PC-3 (cell line): ENCODE measurements around the gene RBBP8. TPM values are rescaled to one million over a fixed set of nuclear protein-coding genes. Genes with fewer than 3 reads are reported as not detected.

Experiments used
- ATAC-seq: fragments of 200-7000 bp; cut with Tn5 transposase; 2 replicates; pipeline ENCODE4 v1.9.1; 2020; ENCODE audit warnings: mild to moderate bottlenecking, moderate library complexity
- BruUV-seq: library from RNA; stranded (reverse); fragments of 400-500 nt; replicated peaks from 2 replicates; lab custom pipeline; 2021; lab: Mats Ljungman, UMichigan
- CTCF ChIA-PET: fragments of 300-600 bp; sonication (Branson Sonifier 250); formaldehyde crosslinking; loops from one replicate; lab custom pipeline; 2022; ENCODE audit warnings: antibody characterized with exemption; lab: Charles Lee
- POLR2A ChIA-PET: fragments of 300-600 bp; sonication (Branson Sonifier 250); formaldehyde crosslinking; loops from one replicate; lab custom pipeline; 2022; ENCODE audit warnings: antibody characterized with exemption; ENCODE audit not compliant: unreplicated experiment; lab: Charles Lee
- DNase-seq: peaks from one replicate; pipeline ENCODE4 v3.0.0-alpha.2; 2015
- H2AFZ ChIP-seq: fragments of 300-600 bp; sonication (generic); 2 replicates; pipeline ENCODE4 v1.6.0; 2016; ENCODE audit warnings: antibody characterized with exemption, low read length
- H3F3A ChIP-seq: fragments of 300-600 bp; sonication (generic); one replicate; pipeline ENCODE4 v1.6.0; 2017; ENCODE audit warnings: antibody characterized with exemption, low read length, control low read depth, mild to moderate bottlenecking; ENCODE audit not compliant: unreplicated experiment
- H3K27ac ChIP-seq: fragments of 300-600 bp; sonication (generic); 2 replicates; pipeline ENCODE4 v1.5.1; 2016; ENCODE audit warnings: mild to moderate bottlenecking, low read length
- H3K27me3 ChIP-seq: fragments of 300-600 bp; sonication (generic); 2 replicates; pipeline ENCODE4 v1.6.1; 2016; ENCODE audit warnings: low read length, mixed read lengths
- H3K36me3 ChIP-seq: fragments of 300-600 bp; sonication (generic); 2 replicates; pipeline ENCODE4 v1.6.1; 2016; ENCODE audit warnings: low read depth, mixed run types, low read length, mixed read lengths
- H3K4me1 ChIP-seq: fragments of 300-600 bp; sonication (generic); 2 replicates; pipeline ENCODE4 v1.5.1; 2016; ENCODE audit warnings: low read length; ENCODE audit not compliant: insufficient read depth
- H3K4me2 ChIP-seq: fragments of 300-600 bp; sonication (generic); 2 replicates; pipeline ENCODE4 v1.6.0; 2016; ENCODE audit warnings: low read length
- H3K4me3 ChIP-seq: fragments of 300-600 bp; sonication (generic); 2 replicates; pipeline ENCODE4 v1.5.1; 2016; ENCODE audit warnings: mild to moderate bottlenecking, low read length, mixed read lengths
- H3K79me2 ChIP-seq: fragments of 300-600 bp; sonication (generic); 2 replicates; pipeline ENCODE4 v1.6.1; 2017; ENCODE audit warnings: low read length, mixed read lengths
- H3K9ac ChIP-seq: fragments of 300-600 bp; sonication (generic); 2 replicates; pipeline ENCODE4 v1.6.0; 2016; ENCODE audit warnings: mild to moderate bottlenecking, low read length
- H3K9me2 ChIP-seq: fragments of 300-600 bp; sonication (generic); replicated peaks from 2 replicates; pipeline ENCODE4 v1.6.1; 2016; ENCODE audit warnings: mixed run types, low read length, mixed read lengths
- H3K9me3 ChIP-seq: fragments of 300-600 bp; sonication (generic); 2 replicates; pipeline ENCODE4 v1.6.1; 2016; ENCODE audit warnings: low read length, mixed read lengths
- H4K20me1 ChIP-seq: fragments of 300-600 bp; sonication (generic); 2 replicates; pipeline ENCODE4 v1.6.1; 2016; ENCODE audit warnings: low read length, mixed read lengths
- CTCF ChIP-seq: fragments of 300-600 bp; sonication (generic); conservative IDR thresholded peaks from 2 replicates; pipeline ENCODE4 v1.5.1; 2017; ENCODE audit warnings: antibody characterized with exemption, low read depth, mild to moderate bottlenecking, low read length
- EZH2 ChIP-seq: fragments of 300-600 bp; sonication (generic); IDR thresholded peaks from one replicate; pipeline ENCODE4 v1.6.1; 2017; ENCODE audit warnings: antibody characterized with exemption, mild to moderate bottlenecking, low read length; ENCODE audit not compliant: unreplicated experiment
- EZH2phosphoT487 ChIP-seq: fragments of 300-600 bp; sonication (generic); IDR thresholded peaks from 2 replicates; pipeline ENCODE4 v1.6.1; 2018; ENCODE audit warnings: mild to moderate bottlenecking, antibody characterized with exemption, low read length, borderline replicate concordance
- intact Hi-C: fragments of 100-400 bp; cut with micrococcal nuclease; formaldehyde crosslinking; loops from 2 replicates; pipeline ENCODE4 v1.9.0; 2023
- total RNA-seq: library from RNA; depleted of rRNA; stranded (reverse); fragments of >200 nt; gene quantifications from 2 replicates; pipeline ENCODE4 v1.2.3, GENCODE V29; 2014

The RBBP8 gene
- total RNA-seq, 1 experiment from 2014 or later, result 31.9 TPM

DNA sequence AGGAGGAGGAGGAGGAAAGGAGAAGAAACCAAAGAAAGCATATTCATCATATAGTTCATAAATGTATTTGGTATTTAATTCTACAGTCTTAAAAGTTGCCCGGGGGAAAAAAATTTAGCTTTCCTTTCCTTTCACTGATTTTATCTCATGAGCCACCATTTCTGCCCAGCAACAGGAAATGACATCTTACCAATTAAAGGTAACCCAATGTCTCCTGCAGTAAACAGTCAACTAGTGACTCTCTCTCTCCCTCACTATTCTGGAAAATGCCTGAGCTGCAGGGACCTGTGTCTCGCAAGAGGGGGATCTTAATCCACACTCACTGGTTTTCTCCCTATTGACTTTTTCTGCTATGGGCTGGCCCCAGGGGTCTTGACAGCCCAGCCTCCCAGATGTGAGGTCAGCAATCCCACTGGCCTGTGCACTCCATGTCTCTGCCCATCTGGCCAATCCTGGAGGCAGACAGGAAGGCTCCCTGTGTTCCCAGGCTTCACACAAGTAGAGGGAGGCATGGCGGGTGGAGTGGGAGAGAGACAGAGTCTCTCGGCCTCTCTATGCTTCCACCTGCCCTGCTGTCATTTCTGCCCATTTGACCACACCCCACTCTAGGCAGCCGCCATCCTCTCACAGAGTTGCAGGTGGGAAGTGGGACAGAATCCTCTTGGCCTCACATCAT is 116.7 kb downstream of the RBBP8 start:
- intact Hi-C loops, result no loop called here
- ATAC-seq (no peak), DNase-seq (no peak)
- peaks cover 8% of the 10 kb centered on the region; the same call in 1 of the 2 replicates for H3K4me1 ChIP-seq
- no peaks in the 10 kb centered on the region for H4K20me1 ChIP-seq
- no peak overlapping the region for H3K4me2 ChIP-seq
- H2AFZ ChIP-seq, result no peak overlapping the region
- H3K9me3 ChIP-seq, result no peaks in the 10 kb centered on the region
- no peak overlapping the region for H3K4me3 ChIP-seq
- ChIA-PET POLR2A (interaction anchor here (0.6 kb wide), 1 partner anchor 37 kb away, joined by 11 read pairs; no protein-coding TSS in a partner anchor), CTCF (no interaction called here)
- H3K9ac ChIP-seq, result no peak overlapping the region
- H3K9me2 ChIP-seq, result no peaks in the 10 kb centered on the region
- BruUV-seq, result no TSS peak
- TF ChIP-seq EZH2phosphoT487 (no peak), EZH2 (no peak), CTCF (no peak)
- no peaks in the 10 kb centered on the region for H3K36me3 ChIP-seq
- H3F3A ChIP-seq, result no peaks in the 10 kb centered on the region
- no peaks in the 10 kb centered on the region for H3K79me2 ChIP-seq
- no peak overlapping the region for H3K27ac ChIP-seq
- no peaks in the 10 kb centered on the region for H3K27me3 ChIP-seq

DNA sequence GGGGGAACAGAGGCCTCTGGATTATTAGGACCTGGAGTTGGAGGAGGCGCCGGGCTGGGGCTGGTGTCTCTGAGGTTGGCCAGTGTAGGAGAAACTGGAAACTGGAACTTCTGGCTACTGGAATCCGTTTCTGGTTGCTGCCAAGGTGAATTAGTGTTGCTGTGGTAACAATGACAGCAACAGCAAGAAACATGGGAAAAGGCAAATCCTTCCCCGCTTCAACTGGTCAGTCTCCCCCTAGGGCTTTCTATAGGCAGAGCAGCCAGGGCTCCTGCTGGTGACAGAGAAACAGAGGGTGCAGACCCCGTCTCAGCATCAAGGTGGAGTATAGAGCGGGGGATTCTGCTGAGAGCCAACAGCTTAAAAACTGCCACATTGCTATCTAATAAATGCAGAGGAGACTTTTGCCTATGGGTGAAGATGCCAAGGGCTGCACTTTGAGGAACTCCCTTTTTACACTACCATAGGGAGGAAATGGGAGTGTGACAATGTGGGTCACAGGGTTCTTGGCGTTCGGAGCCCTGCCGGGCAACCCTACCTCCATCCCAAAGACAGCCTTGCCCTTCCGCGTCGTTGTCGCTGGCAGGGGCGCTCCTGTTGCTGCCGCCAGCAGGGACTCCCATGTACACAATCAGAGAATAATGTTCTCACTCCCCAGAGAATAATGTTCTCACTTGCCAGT is 120.8 kb downstream of the RBBP8 start:
- no peak overlapping the region for H3K9ac ChIP-seq
- H3K9me2 ChIP-seq, result no peaks in the 10 kb centered on the region
- no peak overlapping the region for H3K4me3 ChIP-seq
- H3K27ac ChIP-seq, result no peak overlapping the region
- H3K9me3 ChIP-seq, result no peaks in the 10 kb centered on the region
- H3K27me3 ChIP-seq, result no peaks in the 10 kb centered on the region
- ChIA-PET POLR2A (no interaction called here), CTCF (no interaction called here)
- H4K20me1 ChIP-seq, result no peaks in the 10 kb centered on the region
- no peaks in the 10 kb centered on the region for H3K79me2 ChIP-seq
- no peaks in the 10 kb centered on the region for H3F3A ChIP-seq
- DNase-seq (peak; percentile 57), ATAC-seq (peak; percentile 72)
- TF ChIP-seq CTCF, result peak; percentile 52
- TF ChIP-seq EZH2, result no peak
- peaks cover 8% of the 10 kb centered on the region; the same call in 1 of the 2 replicates for H3K4me1 ChIP-seq
- H2AFZ ChIP-seq, result no peak overlapping the region
- no peaks in the 10 kb centered on the region for H3K36me3 ChIP-seq
- BruUV-seq, result no TSS peak
- no peak overlapping the region; the same call in 1 of the 2 replicates for H3K4me2 ChIP-seq
- intact Hi-C loops, result no loop called here

DNA sequence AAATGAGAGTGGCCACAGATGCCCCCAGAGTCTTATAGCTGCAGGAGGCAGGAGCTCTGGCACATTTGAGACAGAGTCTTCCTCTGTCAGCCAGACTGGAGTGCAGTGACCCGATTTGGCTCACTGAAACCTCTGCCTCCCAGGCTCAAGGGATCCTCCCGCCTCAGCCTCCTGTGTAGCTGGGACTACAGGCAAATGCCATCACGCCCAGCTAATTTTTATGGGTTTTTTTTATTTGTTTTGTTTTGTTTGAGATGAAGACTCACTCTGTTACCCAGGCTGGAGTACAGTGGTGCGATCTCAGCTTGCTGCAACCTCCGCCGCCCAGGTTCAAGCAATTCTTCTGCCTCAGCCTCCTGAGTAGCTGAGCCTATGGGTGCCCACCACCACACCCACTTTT is 121.4 kb downstream of the RBBP8 start:
- no peaks in the 10 kb centered on the region for H3K27me3 ChIP-seq
- no peaks in the 10 kb centered on the region for H3K36me3 ChIP-seq
- H3K27ac ChIP-seq, result no peak overlapping the region
- H3K79me2 ChIP-seq, result no peaks in the 10 kb centered on the region
- CTCF ChIA-PET, result no interaction called here
- H3K4me1 ChIP-seq, result peaks cover 8% of the 10 kb centered on the region; the same call in 1 of the 2 replicates
- H3K4me3 ChIP-seq, result no peak overlapping the region
- H3F3A ChIP-seq, result no peaks in the 10 kb centered on the region
- intact Hi-C loops, result no loop called here
- ATAC-seq (peak; percentile 70), DNase-seq (peak; percentile 27)
- no TSS peak for BruUV-seq
- no peak overlapping the region; the same call in 1 of the 2 replicates for H3K4me2 ChIP-seq
- POLR2A ChIA-PET, result no interaction called here
- no peaks in the 10 kb centered on the region for H3K9me3 ChIP-seq
- TF ChIP-seq CTCF (no peak), EZH2phosphoT487 (no peak), EZH2 (no peak)
- no peaks in the 10 kb centered on the region for H3K9me2 ChIP-seq
- H3K9ac ChIP-seq, result no peak overlapping the region
- no peak overlapping the region for H2AFZ ChIP-seq
- H4K20me1 ChIP-seq, result no peaks in the 10 kb centered on the region
